Stimulated activated CD4-positive, alpha-beta T cell treated with anti-CD3 and anti-CD28 coated beads, Interleukin-2, amount 100 ng/mL, for 48 hours (primary cell): ENCODE results near the gene COLGALT1.

Experiments
- DNase-seq, 2 donors: peaks; one replicate each; pipeline ENCODE4 v3.0.0-alpha.2; 2020

The COLGALT1 gene

DNA sequence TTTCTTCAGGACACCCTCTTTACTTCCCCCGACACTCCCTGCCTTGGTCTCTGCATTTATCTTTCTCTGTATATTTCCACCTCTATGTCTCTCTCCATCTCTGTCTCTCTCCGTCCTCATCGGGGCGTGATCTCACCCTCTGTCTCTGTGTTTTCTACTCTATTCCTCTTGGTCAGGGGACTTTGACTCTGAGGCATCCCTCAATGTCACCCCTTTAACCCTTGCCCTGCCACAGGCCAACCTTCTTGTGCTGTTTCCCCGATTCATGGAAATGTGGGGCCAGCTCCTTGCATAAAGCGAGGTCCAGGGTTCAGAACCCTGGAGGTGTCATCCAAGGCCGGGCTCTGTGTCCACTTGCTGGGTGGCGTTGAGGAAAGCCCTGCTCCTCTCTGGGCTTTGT is 46.8 kb downstream of the COLGALT1 start:
- no peak for DNase-seq

DNA sequence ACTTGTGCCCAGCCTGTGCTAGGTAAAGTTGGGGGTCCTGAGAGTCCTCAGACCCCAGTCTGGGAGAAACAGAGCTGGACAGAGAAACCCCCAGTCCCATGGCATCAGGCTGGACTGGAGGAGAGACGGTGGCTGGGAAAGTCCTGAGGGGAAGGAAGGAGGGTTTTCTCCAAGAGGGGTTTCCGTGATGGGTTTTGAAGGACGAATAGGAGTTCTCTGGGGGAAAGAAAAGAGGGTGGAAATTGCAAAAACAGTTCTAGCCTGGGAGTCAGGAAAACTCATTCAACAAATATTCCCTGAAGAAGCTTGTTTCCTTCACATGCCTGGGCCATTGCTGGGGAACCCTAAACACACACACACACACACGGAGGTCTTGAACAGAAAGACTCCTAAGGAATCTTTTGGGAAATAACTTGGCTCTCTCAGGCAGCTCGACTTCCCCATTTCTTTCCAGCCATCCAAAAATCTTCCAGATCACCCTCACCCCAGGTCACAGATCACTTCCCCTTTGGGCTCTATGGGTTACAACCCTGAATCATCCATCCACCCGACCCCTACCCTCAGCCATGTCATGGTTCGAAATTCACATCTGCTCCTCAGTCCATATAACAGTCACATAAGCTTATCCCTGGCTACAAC is 47.5 kb downstream of the COLGALT1 start:
- DNase-seq = no peak

DNA sequence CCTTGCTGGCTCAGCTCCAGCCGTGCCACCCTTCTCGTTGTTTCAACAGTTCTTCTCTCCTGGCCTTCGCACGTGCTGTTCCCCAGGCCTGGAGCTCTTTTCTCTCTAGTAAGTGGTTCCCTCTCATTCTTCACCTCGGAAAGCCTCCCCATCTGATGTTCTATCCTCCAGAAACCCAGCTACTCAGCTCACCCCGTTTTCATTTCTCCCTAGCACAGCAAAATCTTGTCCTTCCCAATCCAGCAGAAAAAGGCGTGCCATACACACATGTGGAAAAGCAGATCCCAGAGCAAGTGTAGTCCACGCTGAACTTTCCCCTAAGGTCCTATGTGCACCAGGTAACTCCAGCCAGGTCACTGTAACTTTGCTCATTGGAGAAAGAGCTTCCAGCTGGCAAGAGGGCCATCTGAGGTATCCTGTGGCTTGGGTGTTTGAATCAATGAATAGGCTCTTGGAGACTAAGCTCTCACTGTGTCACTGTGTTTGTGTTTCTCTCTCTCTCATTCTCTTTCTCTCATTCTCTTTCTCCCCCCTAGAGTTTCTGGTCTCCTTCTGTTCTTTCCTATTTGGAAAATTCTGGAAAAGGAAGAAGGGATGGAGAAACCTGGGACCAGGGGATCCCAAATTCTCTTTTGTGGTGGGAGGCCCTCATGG is 49.0 kb downstream of the COLGALT1 start:
- no peak for DNase-seq

DNA sequence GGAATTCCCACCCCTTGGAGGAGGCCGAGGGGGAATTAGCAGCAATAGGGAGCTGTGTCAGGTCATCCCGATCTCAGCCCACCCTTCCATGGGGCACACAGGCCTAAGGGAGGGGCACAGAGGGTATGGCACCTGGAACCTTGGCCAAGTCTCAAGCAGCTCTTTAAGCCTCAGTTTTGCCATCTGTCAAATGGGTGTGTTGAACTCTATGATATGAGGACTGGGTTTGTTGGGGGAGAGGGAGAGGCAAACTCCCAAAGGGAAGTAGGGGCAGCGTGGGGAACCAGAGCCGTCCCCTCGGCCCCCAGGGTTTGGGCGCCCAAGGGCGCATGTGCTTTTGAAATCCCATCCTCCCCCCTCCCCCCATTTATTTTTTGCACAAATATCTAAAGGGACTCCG is 49.7 kb downstream of the COLGALT1 start:
- no peak for DNase-seq

DNA sequence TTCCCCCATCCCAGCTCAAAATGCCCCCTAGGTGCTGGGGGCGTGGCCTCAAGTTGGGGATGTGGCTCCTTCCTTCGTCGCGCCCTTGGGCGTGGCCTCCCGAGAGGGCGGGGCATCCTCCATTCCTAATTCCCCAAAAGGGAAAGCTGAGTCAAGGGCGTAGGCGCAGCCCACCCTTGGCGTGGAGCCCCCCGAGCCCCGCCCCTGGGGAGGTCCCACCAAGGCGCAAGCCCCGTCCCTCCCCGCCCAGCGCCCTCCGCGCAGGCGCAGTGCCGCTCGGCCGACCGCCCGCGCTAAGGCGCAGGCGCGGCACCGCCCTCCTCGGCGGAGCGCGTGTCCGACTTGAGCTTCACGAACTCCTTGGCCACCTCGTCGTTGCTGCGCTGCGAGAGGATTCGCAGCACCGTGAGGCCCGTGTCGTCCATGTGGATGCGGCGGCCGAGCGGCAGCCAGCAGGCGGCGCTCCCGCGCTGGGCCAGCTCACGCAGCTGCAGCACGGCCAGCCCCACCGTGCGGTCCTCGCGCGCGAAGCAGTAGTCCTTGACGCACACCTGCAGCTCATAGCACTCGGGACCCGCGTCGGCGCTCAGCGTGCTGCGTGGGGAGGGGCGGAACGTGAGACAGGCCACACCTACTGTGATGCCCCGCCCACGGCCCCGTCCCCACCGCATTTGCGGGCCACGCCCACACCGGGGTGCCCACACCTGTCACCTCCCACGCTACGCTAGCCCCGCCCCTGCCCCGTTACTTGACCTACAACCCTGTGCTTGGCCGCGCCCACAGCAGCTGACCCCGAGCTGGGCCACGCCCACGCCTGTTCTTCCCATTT is 50.5 kb downstream of the COLGALT1 start:
- DNase-seq = peak; percentile 65 to 78

DNA sequence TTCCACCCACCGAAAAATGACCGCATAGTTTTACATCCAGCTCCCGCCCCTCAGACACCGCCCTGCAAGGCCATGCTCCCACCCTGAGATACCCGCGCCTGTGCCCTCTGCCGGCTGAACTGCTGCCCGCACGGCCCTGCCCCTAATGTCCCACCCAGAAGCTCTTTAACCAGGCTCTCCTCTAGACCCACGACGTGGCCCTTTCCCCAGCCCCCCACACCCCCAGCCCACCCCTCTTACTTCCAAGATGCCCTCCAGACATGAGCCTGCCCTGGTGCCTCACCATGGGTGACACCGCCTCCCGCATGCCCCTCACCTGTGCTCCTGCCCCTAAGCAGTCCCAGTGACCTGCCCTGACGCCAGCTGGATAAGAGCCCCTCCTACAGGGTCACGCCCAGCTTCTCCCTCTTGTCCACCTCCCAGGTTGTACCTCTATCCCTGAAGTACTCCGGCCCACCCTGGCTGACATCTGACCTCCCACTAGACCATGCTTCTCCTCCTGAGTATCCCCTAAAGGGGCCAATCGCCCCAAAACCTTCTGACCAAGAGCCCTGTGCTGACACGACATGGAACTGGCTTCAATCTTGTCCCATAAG is 51.2 kb downstream of the COLGALT1 start:
- no peak for DNase-seq

DNA sequence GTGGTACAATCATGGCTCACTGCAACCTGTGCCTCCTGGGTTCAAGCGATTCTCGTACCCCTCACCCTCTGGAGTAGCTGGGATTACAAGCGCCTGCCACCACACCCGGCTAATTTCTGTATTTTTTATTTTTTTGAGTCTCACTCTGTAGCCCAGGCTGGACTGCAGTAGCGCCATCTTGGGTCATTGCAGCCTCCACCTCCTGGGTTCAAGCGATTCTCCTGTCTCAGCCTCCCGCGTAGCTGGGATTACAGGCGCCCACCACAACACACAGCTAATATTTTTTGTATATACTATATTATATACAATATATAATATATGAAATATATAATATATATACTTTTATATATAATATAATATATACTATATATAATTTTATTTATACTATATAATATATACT is 52.5 kb downstream of the COLGALT1 start:
- DNase-seq = no peak

DNA sequence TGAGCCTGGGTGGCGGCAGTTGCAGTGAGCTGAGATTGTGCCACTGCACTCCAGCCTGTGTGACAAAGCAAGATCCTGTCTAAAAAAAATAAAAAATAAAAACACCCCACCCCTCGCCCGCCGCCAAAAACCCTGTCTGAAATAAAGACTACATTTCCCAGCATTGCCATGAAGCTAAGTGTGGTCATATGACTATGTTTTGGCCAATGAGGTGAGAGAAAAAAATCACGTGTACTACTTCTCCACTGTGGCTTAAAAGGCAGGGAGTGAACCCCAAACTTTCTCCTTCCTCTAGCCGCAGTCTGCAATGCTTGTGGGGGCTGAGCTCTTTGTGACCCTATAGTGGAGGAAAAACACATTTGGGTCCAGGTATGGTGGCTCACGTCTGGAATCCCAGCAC is 54.9 kb downstream of the COLGALT1 start:
- no peak for DNase-seq

DNA sequence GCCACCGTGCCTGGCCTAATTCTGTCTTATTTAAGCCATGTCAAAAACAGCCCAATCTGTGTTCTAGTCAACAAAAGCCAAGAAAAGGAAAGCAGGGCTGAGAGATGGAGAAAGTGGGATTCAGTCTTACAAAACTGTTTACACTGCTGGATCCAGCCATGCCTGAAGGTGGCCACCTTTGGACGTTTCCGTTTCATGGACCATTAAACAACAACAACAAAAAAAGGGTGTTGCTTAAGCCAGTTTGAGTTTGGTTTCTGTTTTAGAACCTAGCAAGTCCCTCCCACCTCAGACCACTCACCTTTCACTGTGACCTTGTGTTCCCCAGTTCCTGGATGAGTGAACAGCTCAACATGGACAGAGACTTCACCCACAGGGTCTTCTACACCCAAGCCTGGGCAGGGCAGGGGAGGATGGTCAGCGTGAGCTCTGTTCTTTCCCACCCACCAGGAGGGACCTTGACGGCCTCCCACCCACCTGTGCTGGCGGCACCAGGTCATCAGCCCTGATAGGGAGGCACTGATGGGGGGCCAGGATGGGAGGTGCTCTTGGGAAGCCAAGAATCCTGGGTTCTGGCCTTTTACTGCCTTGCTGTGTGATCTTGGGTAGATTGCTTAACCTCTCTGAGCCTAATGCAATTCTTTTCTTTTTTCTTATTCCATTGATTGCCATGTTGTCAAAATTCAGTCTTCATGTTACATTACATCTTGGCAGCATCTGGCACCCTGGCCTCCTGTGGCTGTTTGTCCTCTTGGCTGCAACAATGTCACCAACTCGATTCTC is 56.2 kb downstream of the COLGALT1 start:
- no peak for DNase-seq

DNA sequence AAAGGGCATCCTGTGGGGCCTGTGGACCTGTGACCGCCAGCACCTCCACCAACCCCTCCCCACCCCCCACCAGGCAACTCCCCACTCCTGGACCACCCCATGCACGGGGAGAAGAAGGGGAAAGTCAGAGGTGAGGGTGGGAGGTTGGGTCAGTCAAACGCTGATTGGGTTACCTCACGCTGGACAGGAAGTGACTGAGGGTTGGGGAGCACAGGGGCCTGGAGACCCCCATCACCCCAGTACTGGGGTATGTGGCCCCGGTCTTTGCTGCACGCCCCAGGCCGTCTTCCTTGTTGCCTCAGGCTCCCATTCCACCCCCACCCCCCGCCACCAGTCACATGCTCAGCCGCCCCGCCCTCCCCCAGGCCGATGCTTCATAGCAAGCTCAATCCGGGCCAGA is 59.0 kb downstream of the COLGALT1 start:
- no peak for DNase-seq

DNA sequence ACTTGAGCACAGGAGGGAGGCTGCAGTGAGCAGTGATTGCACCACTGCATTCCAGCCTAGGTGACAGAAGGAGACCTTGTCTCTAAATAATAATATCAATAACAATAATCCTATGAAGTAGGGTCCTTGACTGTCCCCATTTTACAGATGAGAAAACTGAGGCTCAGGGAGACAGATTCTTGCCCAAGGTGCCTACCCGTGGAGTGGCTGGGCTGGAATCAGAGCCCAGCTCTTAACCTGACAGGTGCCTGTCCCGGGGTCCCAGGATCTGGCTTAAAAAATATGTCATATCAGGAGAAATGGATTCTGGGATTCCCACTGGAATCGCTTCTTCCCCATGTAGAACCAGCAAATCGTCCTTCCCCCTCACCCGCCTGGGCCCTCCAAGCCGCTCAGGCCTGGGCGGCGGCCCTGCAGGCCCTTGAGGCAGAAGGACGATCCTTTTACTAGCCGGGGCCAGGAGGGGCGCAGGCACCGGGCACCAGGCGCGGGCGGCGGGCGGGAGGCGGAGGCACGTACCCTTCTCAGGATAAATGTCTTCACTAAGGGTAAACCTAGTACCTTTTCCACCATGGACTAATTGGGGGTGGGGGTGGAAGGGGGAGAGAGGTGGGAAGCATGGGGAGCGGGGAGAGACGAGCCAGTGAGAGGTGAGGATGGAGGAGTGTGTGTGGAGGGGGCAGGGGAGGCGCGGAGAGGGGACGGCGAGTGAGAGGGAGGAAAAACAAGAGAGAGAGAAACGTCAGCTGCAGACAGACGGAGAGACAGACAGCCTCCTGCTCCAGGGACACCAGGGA is 60.6 kb downstream of the COLGALT1 start:
- DNase-seq = no peak

DNA sequence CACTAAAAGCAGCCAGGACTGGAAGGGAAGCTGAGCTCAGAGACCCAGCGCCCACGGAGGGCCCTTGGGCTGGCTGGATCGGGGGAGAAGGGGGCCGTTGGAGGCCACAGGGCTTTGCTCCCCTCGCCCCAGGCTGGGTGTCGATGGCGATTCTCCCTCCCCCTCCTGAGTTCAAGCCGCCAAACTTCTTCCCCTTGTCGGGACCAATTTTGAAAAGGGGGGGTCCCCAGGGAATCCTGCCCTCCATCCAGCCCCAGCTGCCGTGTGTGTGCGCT is 61.2 kb downstream of the COLGALT1 start:
- no peak for DNase-seq

DNA sequence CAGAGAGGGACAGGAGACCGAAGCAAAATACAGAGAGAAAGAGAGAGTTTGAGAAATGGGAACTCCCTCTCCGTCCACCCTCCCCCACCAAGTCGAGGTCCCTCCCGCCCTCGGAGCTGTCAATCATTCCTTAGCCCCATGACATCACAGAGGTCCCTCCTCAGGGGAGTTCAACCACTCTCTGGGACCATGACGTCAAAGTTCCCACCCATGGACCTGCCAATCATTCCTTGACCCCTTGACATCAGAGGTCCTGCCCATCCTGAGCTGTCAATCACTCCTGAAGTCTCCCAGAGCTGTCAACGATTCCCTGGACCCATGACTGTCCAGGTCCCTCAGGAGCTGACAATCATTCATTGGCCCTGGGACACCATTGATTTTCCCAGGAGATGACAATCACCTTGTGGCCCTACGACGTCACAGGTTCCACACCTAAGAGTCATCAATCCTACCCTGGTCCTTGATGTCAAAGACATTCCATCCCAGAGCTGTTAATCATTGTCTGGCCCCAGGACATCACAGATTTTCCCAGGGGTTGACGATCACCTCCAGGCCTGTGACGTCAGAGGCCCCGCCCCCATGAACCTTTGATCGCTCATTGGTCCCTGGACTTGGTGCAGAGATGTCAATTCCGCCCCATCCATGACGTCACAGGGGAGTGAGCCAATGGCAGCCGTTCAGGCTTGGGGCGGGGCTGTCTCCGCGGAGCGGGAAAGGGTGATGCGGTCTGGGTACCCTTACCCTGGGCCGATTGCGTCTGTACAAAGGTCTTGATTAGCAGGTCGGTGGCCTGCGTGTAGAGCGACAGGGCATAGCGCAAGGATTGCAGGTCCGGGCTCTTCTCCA is 61.7 kb downstream of the COLGALT1 start:
- no peak for DNase-seq

DNA sequence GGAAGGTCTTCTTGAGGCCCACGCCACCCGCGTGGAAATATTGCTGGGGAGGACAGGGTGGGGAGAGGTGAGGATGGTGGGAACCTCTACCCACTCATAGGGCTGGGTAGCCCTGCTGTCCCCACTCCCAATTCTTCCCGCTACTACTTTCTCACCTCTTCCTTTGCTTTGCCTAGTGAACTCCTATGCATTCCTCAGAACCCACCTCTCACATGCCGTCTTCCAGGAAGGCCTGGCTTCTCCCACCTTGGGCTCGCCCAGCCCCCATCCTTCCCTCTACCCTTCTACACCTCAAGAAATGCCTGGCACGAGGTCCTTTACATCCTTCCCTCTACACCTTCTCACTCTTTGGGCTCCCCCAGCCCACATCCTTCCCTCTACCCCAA is 62.4 kb downstream of the COLGALT1 start:
- DNase-seq = no peak

DNA sequence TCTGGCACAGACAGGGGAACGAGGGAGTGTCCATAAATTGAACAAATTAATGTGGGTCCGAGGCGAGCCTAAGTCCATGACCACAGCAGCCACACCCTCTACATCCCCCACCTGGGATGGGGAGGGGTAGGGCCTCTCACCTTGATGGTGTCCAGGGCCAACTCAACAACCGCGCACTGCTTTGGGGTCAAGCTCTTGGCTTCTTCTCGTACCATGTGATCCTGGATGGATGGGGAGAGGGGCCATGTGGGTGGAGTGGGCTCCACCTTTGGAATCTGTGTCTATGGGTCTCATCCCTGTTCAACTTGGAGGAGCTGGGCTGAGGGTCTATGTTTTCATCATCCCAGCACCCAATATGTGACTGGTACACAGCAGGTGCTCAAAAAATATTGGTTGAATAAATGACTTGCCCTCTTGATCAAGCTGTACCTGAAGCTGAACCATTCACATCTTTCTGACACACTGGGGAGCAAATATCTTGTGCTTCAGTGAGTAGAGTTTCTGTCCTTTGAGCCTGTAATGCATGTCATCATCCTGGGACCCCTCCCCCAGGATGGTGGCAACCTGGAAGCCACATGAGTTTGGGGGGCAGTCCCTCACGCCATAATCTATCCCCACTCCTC is 62.9 kb downstream of the COLGALT1 start:
- no peak for DNase-seq

DNA sequence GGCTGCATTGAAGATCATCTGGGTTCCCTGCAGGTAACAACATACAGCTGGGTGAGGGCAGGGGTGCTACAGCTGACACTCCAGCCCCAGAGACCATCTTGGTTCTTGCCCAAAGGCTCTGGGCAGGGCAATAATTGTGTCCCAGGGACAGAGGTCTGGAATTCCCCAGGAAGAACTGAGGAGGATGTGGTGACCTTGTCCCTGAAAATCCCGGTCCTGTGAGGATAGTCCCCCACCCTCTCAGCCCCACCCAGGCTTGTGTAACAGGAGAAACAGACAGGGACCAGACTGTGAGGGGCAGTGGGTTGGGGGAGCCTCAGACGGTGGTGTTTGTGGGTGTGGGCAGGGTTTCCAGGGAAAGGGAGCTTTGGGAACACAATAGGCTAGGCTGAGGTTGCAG is 63.5 kb downstream of the COLGALT1 start:
- no peak for DNase-seq

DNA sequence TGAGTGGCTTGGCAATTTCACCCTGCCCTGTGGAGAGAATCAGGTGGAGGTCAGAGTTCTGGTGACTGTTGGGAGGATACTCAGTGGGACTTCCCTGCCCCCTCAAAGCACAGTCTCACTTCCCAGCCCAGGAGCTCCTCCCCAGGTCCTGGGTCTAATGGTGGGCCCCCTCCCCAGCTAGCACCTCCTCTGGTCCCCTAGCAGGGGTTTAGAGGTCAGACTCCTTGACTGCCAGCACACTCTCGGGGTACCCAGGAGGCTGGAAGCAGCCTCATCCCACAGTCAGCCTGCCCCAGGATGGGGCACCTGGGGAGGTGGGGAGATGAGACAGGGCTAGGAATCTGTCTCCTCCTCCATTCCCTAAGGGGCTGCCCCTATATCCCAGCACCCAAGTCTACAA is 65.2 kb downstream of the COLGALT1 start:
- no peak for DNase-seq

DNA sequence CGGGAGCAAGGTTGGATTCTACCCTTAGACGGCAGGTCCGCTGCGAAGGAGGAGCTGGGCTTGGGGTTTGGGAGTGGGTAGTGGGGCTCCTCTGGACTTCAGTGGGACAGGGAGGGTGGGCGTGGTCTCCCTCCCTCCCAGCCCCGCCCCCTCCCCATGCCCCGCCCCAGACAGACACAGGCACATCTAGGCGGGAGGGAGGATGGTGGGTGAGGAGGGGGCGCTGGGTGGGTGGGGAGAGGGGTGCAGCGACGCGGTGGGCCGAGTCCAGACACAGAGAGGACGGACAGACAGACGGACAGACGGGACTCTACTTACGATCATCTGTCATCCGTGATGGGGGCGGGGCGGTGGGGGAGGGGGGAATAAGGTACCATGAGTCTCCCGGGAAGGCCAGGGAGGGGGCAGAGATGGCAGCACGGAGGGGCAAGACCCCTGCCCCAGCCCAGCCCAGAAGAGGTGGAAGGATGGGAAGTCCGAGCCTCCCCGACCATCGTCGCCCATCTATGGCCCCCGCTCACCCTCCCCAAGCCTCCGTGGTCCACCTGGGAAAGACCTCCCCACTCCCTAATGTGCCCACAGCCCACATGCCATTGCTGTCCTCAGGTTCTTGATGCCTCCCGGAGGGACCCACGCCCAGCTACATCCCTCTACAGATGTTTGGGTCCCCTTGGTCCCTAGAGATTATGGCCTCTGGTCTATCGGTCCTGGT is 67.9 kb downstream of the COLGALT1 start:
- no peak for DNase-seq

DNA sequence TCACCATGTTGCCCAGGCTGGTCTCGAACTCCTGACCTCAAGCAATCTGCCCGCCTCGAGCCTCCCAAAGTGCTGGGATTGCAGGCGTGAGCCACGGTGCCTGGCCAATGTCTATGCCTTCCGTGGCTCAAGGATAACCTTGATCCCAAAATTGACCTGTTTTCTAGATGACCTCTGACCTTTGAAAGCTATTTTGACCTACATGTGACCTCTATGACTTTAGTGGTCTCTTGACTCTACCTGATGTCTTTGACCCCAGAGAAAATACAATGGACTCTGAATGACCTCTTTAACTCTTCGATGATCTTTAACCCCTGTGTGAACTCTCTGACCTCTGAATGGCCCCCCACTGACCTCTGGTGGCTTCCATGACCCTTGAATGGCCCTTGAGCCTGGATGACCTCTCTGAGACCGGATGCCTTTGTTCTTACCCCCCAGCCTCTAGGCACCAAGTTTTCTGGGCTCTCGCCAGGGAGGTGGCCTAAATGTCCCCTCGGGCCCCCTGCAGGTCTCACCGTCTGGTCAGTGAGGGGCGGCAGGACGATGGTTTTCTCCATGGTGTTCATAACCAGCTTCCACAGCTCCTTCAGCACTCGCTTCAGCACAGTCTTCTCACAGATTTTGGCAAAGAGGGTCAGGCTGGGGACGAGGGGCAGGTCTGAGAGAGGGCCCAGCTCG is 69.0 kb downstream of the COLGALT1 start:
- no peak for DNase-seq

DNA sequence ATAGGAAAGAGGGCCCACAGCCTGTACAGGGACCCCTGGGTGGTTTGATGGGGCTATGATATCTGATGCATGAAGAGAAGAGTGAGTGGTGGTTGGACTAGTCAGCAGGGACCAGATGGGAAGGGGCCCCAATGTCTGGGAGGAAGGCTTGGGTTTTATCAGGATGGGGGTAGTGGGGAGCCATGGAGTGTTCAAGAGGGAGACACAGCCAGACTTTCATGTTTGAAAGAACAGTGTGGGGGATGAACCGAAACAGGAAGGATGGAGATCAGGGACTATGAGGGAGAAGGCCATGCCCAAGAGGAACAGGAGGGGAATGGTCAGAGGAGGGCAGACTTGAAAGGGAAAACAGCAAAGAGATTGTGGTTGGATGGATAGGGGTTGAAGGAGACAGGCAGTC is 69.6 kb downstream of the COLGALT1 start:
- DNase-seq = no peak
